Small intestine (tissue), 7 donors: ENCODE measurements around the gene KCNK6. TPM values are rescaled to one million over a fixed set of nuclear protein-coding genes. Genes with fewer than 3 reads are reported as not detected.
"Not testable (repeated sequence)": the region's sequence is repeated elsewhere in the genome, so short reads cannot be mapped to it uniquely, and the experiment has no call there.

Experiments used
- DNase-seq, 2 donors: peaks; one replicate each; pipeline versions ENCODE4 v3.0.0 to v3.0.0-alpha.2; 2013
- FAIRE-seq: peaks from 2 replicates; lab custom pipeline; 2012; peaks lifted over from hg19 to GRCh38; lab: Jason Lieb, UNC
- H3K27ac ChIP-seq, 3 donors: one replicate each; pipeline ENCODE4 v1.5.1; 2013; ENCODE audit warnings: low read length in 2 of 3, mild to moderate bottlenecking in 2 of 3, control low read depth in 1 of 3, inconsistent platforms in 1 of 3, low read depth in 1 of 3, moderate library complexity in 1 of 3
- H3K27me3 ChIP-seq, 3 donors: one replicate each; pipeline ENCODE4 v1.6.1; 2013; ENCODE audit warnings: low read length in 3 of 3, inconsistent platforms in 1 of 3; ENCODE audit not compliant: control insufficient read depth in 3 of 3, insufficient read depth in 3 of 3
- H3K36me3 ChIP-seq, 3 donors: one replicate each; pipeline ENCODE4 v1.6.1; 2013; ENCODE audit warnings: low read length in 3 of 3, inconsistent platforms in 1 of 3, low read depth in 1 of 3, mild to moderate bottlenecking in 1 of 3, moderate library complexity in 1 of 3; ENCODE audit not compliant: control insufficient read depth in 3 of 3, insufficient read depth in 2 of 3
- H3K4me1 ChIP-seq, 3 donors: one replicate each; pipeline ENCODE4 v1.6.1; 2013; ENCODE audit warnings: low read length in 2 of 3, inconsistent platforms in 1 of 3, low read depth in 1 of 3, mild to moderate bottlenecking in 1 of 3, moderate library complexity in 1 of 3; ENCODE audit not compliant: control insufficient read depth in 3 of 3, insufficient read depth in 2 of 3
- H3K4me3 ChIP-seq, 3 donors: one replicate each; pipeline ENCODE4 v1.5.1; 2013; ENCODE audit warnings: low read length in 3 of 3, control low read depth in 1 of 3, inconsistent platforms in 1 of 3, low read depth in 1 of 3, mild to moderate bottlenecking in 1 of 3, moderate library complexity in 1 of 3
- H3K9me3 ChIP-seq, 2 donors: one replicate each; pipeline ENCODE4 v1.6.1; 2013; ENCODE audit warnings: low read depth in 1 of 2, low read length in 1 of 2; ENCODE audit not compliant: control insufficient read depth in 2 of 2, insufficient read depth in 1 of 2
- WGBS, 3 donors: extraction: QIAGEN DNeasy Blood & Tissue Kit; methylation state at CpG; one replicate each; pipeline ENCODE4 v1.1.7; 2013; 5-methylcytosine and 5-hydroxymethylcytosine counted together
- polyA plus RNA-seq, 4 donors: library from polyadenylated mRNA; stranded (reverse) in 3 of 4; unstranded in 1 of 4; fragments of 200-250 nt in 3 of 4; fragments of 120-200 nt in 1 of 4; gene quantifications; one replicate each; pipeline versions ENCODE4 v1.2.1 to v1.2.3, GENCODE V29; 2013
- donor health status: healthy with polysubstance abuse.
- donor health status: control.
- donor health status: control.
- donor health status: Bipolar disorder and iron deficiency.
- donor health status: healthy.

KCNK6 gene
- polyA plus RNA-seq, 4 donors: 2.7 to 7.5 (median 4.0) TPM

- H3K4me3 ChIP-seq, FAIRE-seq, H3K9me3 ChIP-seq, H3K27me3 ChIP-seq, H3K4me1 ChIP-seq: not testable (repeated sequence)
- H3K27ac ChIP-seq: peak overlapping the region in 1 of 3 donors; percentile 33
- WGBS, 3 donors: 22 to 48% (median 40%) methylated on average over 4 of the region's 4 CpGs
- peak; percentile 48 to 54 for DNase-seq
- peaks cover 0 to 18% (median 0%) of the 10 kb centered on the region in 3 donors for H3K36me3 ChIP-seq
These were observed 19.4 kb downstream of the KCNK6 start for GRCh38 chr19:38339011-38339410.

GRCh38 chr19:38340927-38341326 is 21.3 kb downstream of the KCNK6 start:
- H3K4me1 ChIP-seq: peaks cover 0 to 7% (median 0%) of the 10 kb centered on the region in 3 donors
- no peak for DNase-seq
- H3K27me3 ChIP-seq: no peaks in the 10 kb centered on the region
- peaks cover 0 to 28% (median 0%) of the 10 kb centered on the region in 3 donors for H3K36me3 ChIP-seq
- no peak for FAIRE-seq
- H3K27ac ChIP-seq: no peak overlapping the region
- no peak overlapping the region for H3K4me3 ChIP-seq
- 86 to 97% (median 89%) methylated on average over 2 of the region's 2 CpGs for WGBS, 3 donors
- no peaks in the 10 kb centered on the region for H3K9me3 ChIP-seq

GRCh38 chr19:38346837-38347236 is 27.2 kb downstream of the KCNK6 start:
- Histone ChIP-seq H3K27ac (no peak overlapping the region), H3K9me3 (no peaks in the 10 kb centered on the region), H3K27me3 (no peaks in the 10 kb centered on the region), H3K4me1 (no peaks in the 10 kb centered on the region), H3K4me3 (no peak overlapping the region), H3K36me3 (peaks cover 0 to 21% (median 0%) of the 10 kb centered on the region in 3 donors)
- DNase-seq: no peak
- 72 to 79% (median 75%) methylated on average over 4 of the region's 4 CpGs for WGBS, 3 donors
- FAIRE-seq: no peak

GRCh38 chr19:38350883-38351282 is 31.2 kb downstream of the KCNK6 start:
- 71 to 82% (median 74%) methylated on average over 3 of the region's 3 CpGs for WGBS, 3 donors
- no peak for DNase-seq
- H3K27me3 ChIP-seq: peaks cover 0 to 6% (median 0%) of the 10 kb centered on the region in 3 donors

GRCh38 chr19:38351865-38352395 is 32.3 kb downstream of the KCNK6 start:
- Histone ChIP-seq H3K36me3 (no peaks in the 10 kb centered on the region), H3K9me3 (no peaks in the 10 kb centered on the region), H3K27ac (no peak overlapping the region), H3K4me1 (no peaks in the 10 kb centered on the region), H3K27me3 (peaks cover 0 to 15% (median 0%) of the 10 kb centered on the region in 3 donors), H3K4me3 (no peak overlapping the region)
- DNase-seq (no peak), FAIRE-seq (no peak)
- 66 to 76% (median 73%) methylated on average over 9 of the region's 9 CpGs for WGBS, 3 donors

More at GRCh38 chr19:38350883-38351282, 31.2 kb downstream of the KCNK6 start:
- peaks cover 0 to 4% (median 0%) of the 10 kb centered on the region in 3 donors for H3K36me3 ChIP-seq
- no peak for FAIRE-seq
- no peaks in the 10 kb centered on the region for H3K4me1 ChIP-seq
- H3K4me3 ChIP-seq: no peak overlapping the region
- no peaks in the 10 kb centered on the region for H3K9me3 ChIP-seq
- H3K27ac ChIP-seq: no peak overlapping the region

- no peak overlapping the region for H3K4me3 ChIP-seq
- no peak overlapping the region for H3K27ac ChIP-seq
- no peak for DNase-seq
- no peaks in the 10 kb centered on the region for H3K4me1 ChIP-seq
- H3K9me3 ChIP-seq: no peaks in the 10 kb centered on the region
- H3K36me3 ChIP-seq: no peaks in the 10 kb centered on the region
- no peak for FAIRE-seq
- WGBS, 3 donors: 63 to 83% (median 78%) methylated on average over 8 of the region's 8 CpGs
- H3K27me3 ChIP-seq: peaks cover 0 to 17% (median 0%) of the 10 kb centered on the region in 3 donors
These were observed 33.0 kb downstream of the KCNK6 start for GRCh38 chr19:38352611-38353010.

- FAIRE-seq: no peak
- no peaks in the 10 kb centered on the region for H3K9me3 ChIP-seq
- H3K36me3 ChIP-seq: no peaks in the 10 kb centered on the region
- 60 to 70% (median 63%) methylated on average over 16 of the region's 16 CpGs for WGBS, 3 donors
- H3K4me3 ChIP-seq: no peak overlapping the region
- H3K27me3 ChIP-seq: peaks cover 0 to 49% (median 0%) of the 10 kb centered on the region in 3 donors
- H3K27ac ChIP-seq: no peak overlapping the region
- DNase-seq: no peak
- peaks cover 0 to under 1% (median 0%) of the 10 kb centered on the region in 3 donors for H3K4me1 ChIP-seq
These were observed 36.4 kb downstream of the KCNK6 start for GRCh38 chr19:38355728-38356725.

- peaks cover 0 to 15% (median 0%) of the 10 kb centered on the region in 3 donors for H3K4me1 ChIP-seq
- no peaks in the 10 kb centered on the region for H3K9me3 ChIP-seq
- FAIRE-seq (no peak), DNase-seq (no peak)
- H3K36me3 ChIP-seq: no peaks in the 10 kb centered on the region
- no peak overlapping the region for H3K4me3 ChIP-seq
- no peak overlapping the region for H3K27ac ChIP-seq
- WGBS, 3 donors: 18 to 41% (median 29%) methylated on average over 5 of the region's 5 CpGs
- H3K27me3 ChIP-seq: peaks cover 0 to 61% (median 0%) of the 10 kb centered on the region in 3 donors
These were observed 38.4 kb downstream of the KCNK6 start for GRCh38 chr19:38358071-38358470.
